Measurements from ENCODE around the gene TOP3B. TPM values are rescaled to one million over a fixed set of nuclear protein-coding genes. Genes with fewer than 3 reads are reported as not detected.
A peak's percentile ranks its signal among the peaks of the same experiment; 100 is the strongest.

Gene TOP3B
- total RNA-seq, 1 donor from 2014 or later, result 32.1 TPM

DNA sequence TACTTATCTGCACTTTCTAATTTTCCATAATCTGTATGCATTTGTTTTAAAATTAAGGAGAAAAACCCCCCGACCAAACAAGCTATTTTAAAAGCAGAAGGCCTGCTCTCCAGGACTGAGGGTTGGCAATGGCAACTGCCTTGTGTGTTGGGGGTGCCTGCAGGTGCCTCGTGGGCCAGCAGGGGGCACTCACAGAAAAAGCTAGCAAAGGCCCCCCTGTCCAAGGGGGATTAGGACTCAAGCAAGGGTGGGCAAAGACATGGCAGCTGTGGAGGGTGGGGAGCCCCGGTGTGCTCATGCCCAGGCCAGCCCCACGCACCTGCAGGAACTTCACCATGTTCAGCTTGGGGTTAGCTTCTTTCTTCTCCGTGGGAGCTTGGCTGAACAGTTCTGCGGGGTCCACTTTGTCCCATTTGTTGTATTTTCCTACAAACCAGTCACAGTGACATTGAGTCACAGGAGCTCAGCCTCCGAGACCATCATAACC, 10.3 kb downstream of the TOP3B start:
- Histone ChIP-seq H3K27me3 (ENCODE audit: low read depth) (no peaks in the 10 kb centered on the region), H3K36me3 (peaks cover 82% of the 10 kb centered on the region), H3K9me3 (no peaks in the 10 kb centered on the region), H3K27ac (no peak overlapping the region), H3K4me3 (no peak overlapping the region), H3K4me1 (no peaks in the 10 kb centered on the region)
- ATAC-seq, result peak; percentile 42 to 47
- intact Hi-C loops (cut with DNase I), result no loop called here
- no peak for DNase-seq
- TF ChIP-seq, protein P1, sequence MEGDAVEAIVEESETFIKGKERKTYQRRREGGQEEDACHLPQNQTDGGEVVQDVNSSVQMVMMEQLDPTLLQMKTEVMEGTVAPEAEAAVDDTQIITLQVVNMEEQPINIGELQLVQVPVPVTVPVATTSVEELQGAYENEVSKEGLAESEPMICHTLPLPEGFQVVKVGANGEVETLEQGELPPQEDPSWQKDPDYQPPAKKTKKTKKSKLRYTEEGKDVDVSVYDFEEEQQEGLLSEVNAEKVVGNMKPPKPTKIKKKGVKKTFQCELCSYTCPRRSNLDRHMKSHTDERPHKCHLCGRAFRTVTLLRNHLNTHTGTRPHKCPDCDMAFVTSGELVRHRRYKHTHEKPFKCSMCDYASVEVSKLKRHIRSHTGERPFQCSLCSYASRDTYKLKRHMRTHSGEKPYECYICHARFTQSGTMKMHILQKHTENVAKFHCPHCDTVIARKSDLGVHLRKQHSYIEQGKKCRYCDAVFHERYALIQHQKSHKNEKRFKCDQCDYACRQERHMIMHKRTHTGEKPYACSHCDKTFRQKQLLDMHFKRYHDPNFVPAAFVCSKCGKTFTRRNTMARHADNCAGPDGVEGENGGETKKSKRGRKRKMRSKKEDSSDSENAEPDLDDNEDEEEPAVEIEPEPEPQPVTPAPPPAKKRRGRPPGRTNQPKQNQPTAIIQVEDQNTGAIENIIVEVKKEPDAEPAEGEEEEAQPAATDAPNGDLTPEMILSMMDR (IDR thresholded peaks at IDR 0.05), result peak; percentile 75

DNA sequence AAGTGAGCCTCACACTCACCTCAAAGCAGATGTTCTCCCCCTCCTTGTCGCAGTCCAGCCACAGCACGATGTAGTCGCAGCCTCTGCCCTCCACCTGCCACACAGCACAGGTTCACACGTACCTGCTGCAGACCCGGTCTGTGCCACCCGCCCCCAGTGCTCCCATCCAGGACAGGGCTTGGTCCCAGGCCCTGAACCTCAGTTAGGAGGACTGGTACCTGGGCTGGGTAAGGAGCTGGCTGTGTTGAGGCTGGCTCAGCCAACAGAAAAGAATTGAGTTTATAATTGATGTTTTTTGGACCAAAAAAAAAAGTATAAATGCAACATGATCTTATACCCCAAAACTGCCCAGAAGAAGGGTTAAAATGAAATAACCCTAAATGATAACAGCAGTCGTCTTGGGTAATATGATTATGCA, 10.7 kb downstream of the TOP3B start:
- H3K36me3 ChIP-seq, result peaks cover 87% of the 10 kb centered on the region
- TF ChIP-seq, protein P1 (IDR thresholded peaks at IDR 0.05), result no peak
- no peaks in the 10 kb centered on the region for H3K27me3 ChIP-seq (ENCODE audit: low read depth)
- intact Hi-C loops (cut with DNase I), result no loop called here
- no peak for DNase-seq
- H3K4me3 ChIP-seq, result no peak overlapping the region
- H3K9me3 ChIP-seq, result no peaks in the 10 kb centered on the region
- ATAC-seq, result no peak
- H3K4me1 ChIP-seq, result no peaks in the 10 kb centered on the region
- no peak overlapping the region for H3K27ac ChIP-seq

DNA sequence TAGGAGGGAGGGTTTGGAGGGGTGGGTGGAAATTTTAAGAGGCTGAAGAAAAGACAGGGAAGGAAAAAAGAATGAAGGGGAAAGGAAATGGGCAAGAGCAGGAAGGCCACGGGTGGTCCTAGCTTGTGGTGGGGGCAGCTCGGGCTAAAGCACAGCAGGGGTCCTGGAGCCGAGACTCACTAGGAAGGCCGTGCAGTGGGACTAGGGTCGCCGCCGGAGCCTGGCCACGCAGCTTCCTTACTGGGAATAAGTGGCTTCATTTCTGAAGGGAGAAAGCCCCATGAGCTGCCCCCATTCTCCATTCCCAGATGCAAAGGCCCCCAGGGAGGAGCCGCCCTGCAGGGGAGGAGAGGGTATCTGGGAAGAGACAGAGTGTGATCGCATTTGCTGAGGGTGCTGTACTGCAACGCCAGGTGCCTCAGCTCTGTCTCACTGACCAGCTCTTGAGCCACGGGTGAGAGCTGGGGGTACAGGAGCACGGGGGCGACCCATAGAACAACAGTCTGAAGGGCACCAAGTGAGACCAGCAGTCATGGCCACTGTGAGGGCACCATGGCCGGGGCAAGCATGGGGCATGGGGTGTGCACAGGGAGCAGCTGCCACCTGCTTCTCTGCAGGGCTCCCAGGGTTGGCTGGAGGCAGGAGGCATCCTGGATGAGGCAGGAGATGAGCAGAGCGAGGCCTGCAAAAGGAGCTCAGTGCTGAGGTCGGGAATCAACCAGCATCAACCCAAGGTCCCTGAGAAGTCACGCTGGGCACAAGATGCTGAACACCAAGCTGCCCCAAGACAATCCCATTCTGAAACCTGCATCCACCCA, 11.6 kb downstream of the TOP3B start:
- no peaks in the 10 kb centered on the region for H3K27me3 ChIP-seq (ENCODE audit: low read depth)
- no peak overlapping the region for H3K27ac ChIP-seq
- intact Hi-C loops (cut with DNase I), result no loop called here
- no peaks in the 10 kb centered on the region for H3K9me3 ChIP-seq
- no peak for ATAC-seq
- no peak overlapping the region for H3K4me3 ChIP-seq
- no peaks in the 10 kb centered on the region for H3K4me1 ChIP-seq
- TF ChIP-seq, protein P1 (IDR thresholded peaks at IDR 0.05), result no peak
- peaks cover 95% of the 10 kb centered on the region for H3K36me3 ChIP-seq
- DNase-seq, result no peak

DNA sequence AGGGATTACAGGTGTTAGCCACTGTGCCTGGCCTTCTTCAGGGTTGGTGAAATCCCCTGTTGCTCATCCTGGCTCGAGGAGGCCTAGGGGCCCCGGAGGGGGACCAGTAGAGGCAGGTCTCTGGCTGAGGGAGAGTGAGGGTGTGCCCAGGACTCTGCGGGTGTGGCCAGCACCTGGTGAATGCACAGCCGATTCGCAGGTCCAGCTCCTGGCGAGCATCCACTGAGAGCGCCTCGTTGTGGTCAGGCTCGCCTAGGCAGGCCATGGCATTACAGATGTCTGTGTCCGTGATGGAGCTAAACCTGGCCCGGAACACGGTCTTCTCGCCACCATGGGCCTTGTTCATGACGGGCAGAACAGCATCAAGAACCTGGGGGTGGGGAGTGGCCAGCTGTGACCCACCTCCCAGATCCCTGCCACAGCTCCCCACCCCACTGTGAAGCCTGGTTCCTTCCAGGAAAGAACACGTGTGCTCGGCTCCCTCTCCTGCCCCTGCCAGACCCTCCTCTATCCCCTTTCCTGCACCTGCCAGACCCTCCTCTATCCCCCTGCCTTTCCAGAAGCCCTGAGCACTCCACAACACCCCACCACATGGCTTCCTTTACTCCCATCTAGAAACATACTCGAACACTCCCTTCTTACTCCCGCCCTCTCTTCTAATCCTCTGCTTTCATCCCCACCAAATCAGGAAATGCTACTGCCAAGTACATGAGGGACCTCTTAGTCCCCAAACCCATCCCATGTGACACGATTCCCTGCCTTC, 12.4 kb downstream of the TOP3B start:
- TF ChIP-seq, protein P1 (IDR thresholded peaks at IDR 0.05), result no peak
- H3K4me3 ChIP-seq, result no peak overlapping the region
- no peaks in the 10 kb centered on the region for H3K27me3 ChIP-seq (ENCODE audit: low read depth)
- no peaks in the 10 kb centered on the region for H3K4me1 ChIP-seq
- peaks cover 99% of the 10 kb centered on the region for H3K36me3 ChIP-seq
- no peak overlapping the region for H3K27ac ChIP-seq
- no peaks in the 10 kb centered on the region for H3K9me3 ChIP-seq
- ATAC-seq (no peak), DNase-seq (no peak)
- intact Hi-C loops (cut with DNase I), result no loop called here

GRCh38 chr22:21968452-21969129, 14.0 kb downstream of the TOP3B start:
- no peak for DNase-seq
- no peak for ATAC-seq
- Histone ChIP-seq H3K4me3 (no peak overlapping the region), H3K9me3 (no peaks in the 10 kb centered on the region), H3K36me3 (peaks cover 99% of the 10 kb centered on the region), H3K27me3 (ENCODE audit: low read depth) (no peaks in the 10 kb centered on the region), H3K27ac (no peak overlapping the region), H3K4me1 (no peaks in the 10 kb centered on the region)
- intact Hi-C loops (cut with DNase I), result no loop called here
- TF ChIP-seq, protein P1 (IDR thresholded peaks at IDR 0.05), result no peak
